HepG2 (cell line): ENCODE results near the gene TOPORS. TPM values are rescaled to one million over a fixed set of nuclear protein-coding genes. Genes with fewer than 3 reads are reported as not detected.
A peak's percentile ranks its signal among the peaks of the same experiment; 100 is the strongest.

Experiments used
- BATF2 ChIP-seq: sonication (generic); formaldehyde crosslinking; IDR thresholded peaks from 2 replicates; pipeline ENCODE4 v1.8.0; 2022; ENCODE audit warnings: mild to moderate bottlenecking, missing genetic modification reagents, moderate library complexity
- CREM ChIP-seq, 2 experiments: sonication (generic) in 1 of 2; formaldehyde crosslinking in 1 of 2; IDR thresholded peaks; 2 replicates each; pipeline versions ENCODE4 v1.4.0 to v1.6.1; 2016 to 2020; ENCODE audit warnings: antibody characterized with exemption in 1 of 2, mild to moderate bottlenecking in 1 of 2, missing genetic modification reagents in 1 of 2
- FOXO4 ChIP-seq: sonication (generic); formaldehyde crosslinking; conservative IDR thresholded peaks from 2 replicates; pipeline ENCODE4 v1.8.1; 2023; ENCODE audit warnings: missing genetic modification reagents
- HIVEP1 ChIP-seq: sonication (generic); formaldehyde crosslinking; IDR thresholded peaks from 2 replicates; pipeline ENCODE4 v1.4.0; 2020; ENCODE audit warnings: mild to moderate bottlenecking, missing genetic modification reagents
- HMGA1 ChIP-seq: sonication (generic); formaldehyde crosslinking; conservative IDR thresholded peaks from 2 replicates; pipeline ENCODE4 v1.4.0; 2020; ENCODE audit warnings: missing genetic modification reagents
- HOXD1 ChIP-seq: sonication (generic); formaldehyde crosslinking; IDR thresholded peaks from 2 replicates; pipeline ENCODE4 v1.5.0; 2020; ENCODE audit warnings: missing genetic modification reagents
- IRF9 ChIP-seq: sonication (generic); formaldehyde crosslinking; IDR thresholded peaks from 2 replicates; pipeline ENCODE4 v1.8.0; 2022; ENCODE audit warnings: missing genetic modification reagents, mild to moderate bottlenecking, borderline replicate concordance
- NONO ChIP-seq, 2 experiments: fragments of 450-650 bp in 1 of 2; sonication (generic) in 1 of 2; formaldehyde crosslinking in 1 of 2; IDR thresholded peaks in 1 of 2; conservative IDR thresholded peaks in 1 of 2; 2 replicates each; pipeline versions ENCODE4 v1.6.1 to v1.8.0; 2017 to 2022; ENCODE audit warnings: mild to moderate bottlenecking in 1 of 2, missing genetic modification reagents in 1 of 2, moderate library complexity in 1 of 2
- SYNCRIP ChIP-seq: fragments of 200-400 bp; formaldehyde crosslinking; IDR thresholded peaks from 2 replicates; pipeline ENCODE4 v1.6.1; 2018; ENCODE audit warnings: mild to moderate bottlenecking, low read depth, low read length; ENCODE audit not compliant: insufficient read depth
- TEAD3 ChIP-seq: optimal IDR thresholded peaks from 2 replicates; pipeline ENCODE3; 2016; ENCODE audit warnings: borderline replicate concordance
- ZNF18 ChIP-seq: sonication (generic); formaldehyde crosslinking; IDR thresholded peaks from 2 replicates; pipeline ENCODE4 v1.8.0; 2022; ENCODE audit warnings: mild to moderate bottlenecking, missing genetic modification reagents; ENCODE audit not compliant: insufficient replicate concordance
- ZNF225 ChIP-seq: sonication (generic); formaldehyde crosslinking; IDR thresholded peaks from 2 replicates; pipeline ENCODE4 v1.4.0; 2020; ENCODE audit warnings: mild to moderate bottlenecking, missing genetic modification reagents
- ZNF326 ChIP-seq: sonication (generic); formaldehyde crosslinking; IDR thresholded peaks from 2 replicates; pipeline ENCODE4 v1.4.0; 2020; ENCODE audit warnings: missing genetic modification reagents, borderline replicate concordance
- ZNF333 ChIP-seq: sonication (generic); formaldehyde crosslinking; IDR thresholded peaks from 2 replicates; pipeline ENCODE4 v1.4.0; 2020; ENCODE audit warnings: mild to moderate bottlenecking, missing genetic modification reagents, borderline replicate concordance
- ZNF619 ChIP-seq: sonication (generic); formaldehyde crosslinking; IDR thresholded peaks from 2 replicates; pipeline ENCODE4 v1.4.0; 2020; ENCODE audit warnings: mild to moderate bottlenecking, missing genetic modification reagents
- ZNF703 ChIP-seq: sonication (generic); formaldehyde crosslinking; IDR thresholded peaks from 2 replicates; pipeline ENCODE4 v1.5.1; 2020; ENCODE audit warnings: missing genetic modification reagents, mild to moderate bottlenecking, moderate library complexity, borderline replicate concordance
- ZNF768 ChIP-seq: sonication (generic); formaldehyde crosslinking; IDR thresholded peaks from 2 replicates; pipeline ENCODE4 v1.4.0; 2020; ENCODE audit warnings: missing genetic modification reagents
- ZNF770 ChIP-seq: sonication (generic); formaldehyde crosslinking; IDR thresholded peaks from 2 replicates; pipeline ENCODE4 v1.5.0; 2020; ENCODE audit warnings: mild to moderate bottlenecking, missing genetic modification reagents
- ZNF839 ChIP-seq: sonication (generic); formaldehyde crosslinking; IDR thresholded peaks from 2 replicates; pipeline ENCODE4 v1.4.0; 2020; ENCODE audit warnings: missing genetic modification reagents, mild to moderate bottlenecking, borderline replicate concordance
- polyA plus RNA-seq, 8 experiments: library from polyadenylated mRNA; depleted of rRNA in 3 of 8; stranded (reverse) in 7 of 8; unstranded in 1 of 8; fragments of >200 nt; fragmentation: Illumina TruSeq in 4 of 8; extraction: Trizol in 4 of 8; gene quantifications; 2 replicates each; pipeline versions ENCODE4 v1.2.1 to v1.2.3, GENCODE V29; 2011 to 2016; ENCODE audit warnings: low read depth in 4 of 8, missing spikeins in 1 of 8, mixed read lengths in 1 of 8; ENCODE audit not compliant: insufficient read depth in 1 of 8
- total RNA-seq, 5 experiments: library from RNA; depleted of rRNA; stranded (reverse); fragments of >200 nt; fragmentation: Illumina TruSeq; extraction: Trizol; gene quantifications; 2 replicates each; pipeline ENCODE4 v1.2.3, GENCODE V29; 2016; ENCODE audit warnings: low read depth in 1 of 5

Gene TOPORS
- total and polyA plus RNA-seq, 2 of the 13 experiments (the other 11 are each of a cell fraction or from before 2014, with no cell fraction given) = 6.8 to 19.6 TPM

GRCh38 chr9:32571969-32572899 is 19.8 kb upstream of the TOPORS start (continued):
- TF ChIP-seq ZNF18 (CRISPR knock-in tag) (no peak), BATF2 (CRISPR knock-in tag) (no peak), ZNF333 (no peak), ZNF619 (CRISPR knock-in tag) (no peak), FOXO4 (no peak), TEAD3 (CRISPR knock-in tag) (peak; percentile 65), ZNF839 (no peak), HIVEP1 (CRISPR knock-in tag) (no peak), NONO (IDR thresholded peaks at IDR 0.05) (no peak), NONO (CRISPR knock-in tag; conservative IDR thresholded peaks at IDR 0.05) (no peak; the same call in 1 of the 2 replicates), HOXD1 (CRISPR knock-in tag) (no peak), ZNF326 (CRISPR knock-in tag) (no peak), IRF9 (CRISPR knock-in tag) (no peak), ZNF768 (CRISPR knock-in tag) (no peak), ZNF225 (CRISPR knock-in tag) (no peak), CREM (IDR thresholded peaks at IDR 0.05) (no peak), CREM (CRISPR knock-in tag; IDR thresholded peaks at IDR 0.05) (no peak), ZNF703 (CRISPR knock-in tag) (no peak), ZNF770 (CRISPR knock-in tag) (peak; percentile 32; the same call in 1 of the 2 replicates), HMGA1 (CRISPR knock-in tag) (no peak), SYNCRIP (no peak)
